T-helper 2 cell (primary cell): ENCODE measurements around the gene DOK1.

Experiments used
- DNase-seq, 5 experiments: peaks; one replicate each; pipeline versions ENCODE4 v3.0.0 to v3.0.0-alpha.2; 2012 to 2022

Gene DOK1

DNA sequence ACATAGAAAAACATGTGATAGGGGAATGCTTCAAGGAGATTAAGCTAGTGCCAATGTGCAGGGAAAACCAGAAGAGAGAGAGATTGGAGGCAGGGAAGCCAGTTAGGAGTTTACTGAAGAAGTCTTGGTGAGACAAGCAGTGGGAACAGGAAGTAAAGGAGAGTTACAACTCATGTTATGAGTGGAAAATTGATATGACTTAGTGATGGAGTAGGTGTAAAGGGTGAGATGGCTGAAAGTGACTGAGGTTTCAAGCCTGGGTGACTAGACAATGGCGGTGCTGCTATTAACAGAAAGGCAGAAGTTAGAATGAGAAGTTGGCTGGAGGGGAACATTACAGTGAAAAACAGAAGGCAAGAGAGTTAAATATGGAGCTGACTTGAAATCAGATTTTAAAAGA lies 16.5 kb downstream of the DOK1 start:
- DNase-seq, result peak in 1 of 5 experiments; percentile 45

DNA sequence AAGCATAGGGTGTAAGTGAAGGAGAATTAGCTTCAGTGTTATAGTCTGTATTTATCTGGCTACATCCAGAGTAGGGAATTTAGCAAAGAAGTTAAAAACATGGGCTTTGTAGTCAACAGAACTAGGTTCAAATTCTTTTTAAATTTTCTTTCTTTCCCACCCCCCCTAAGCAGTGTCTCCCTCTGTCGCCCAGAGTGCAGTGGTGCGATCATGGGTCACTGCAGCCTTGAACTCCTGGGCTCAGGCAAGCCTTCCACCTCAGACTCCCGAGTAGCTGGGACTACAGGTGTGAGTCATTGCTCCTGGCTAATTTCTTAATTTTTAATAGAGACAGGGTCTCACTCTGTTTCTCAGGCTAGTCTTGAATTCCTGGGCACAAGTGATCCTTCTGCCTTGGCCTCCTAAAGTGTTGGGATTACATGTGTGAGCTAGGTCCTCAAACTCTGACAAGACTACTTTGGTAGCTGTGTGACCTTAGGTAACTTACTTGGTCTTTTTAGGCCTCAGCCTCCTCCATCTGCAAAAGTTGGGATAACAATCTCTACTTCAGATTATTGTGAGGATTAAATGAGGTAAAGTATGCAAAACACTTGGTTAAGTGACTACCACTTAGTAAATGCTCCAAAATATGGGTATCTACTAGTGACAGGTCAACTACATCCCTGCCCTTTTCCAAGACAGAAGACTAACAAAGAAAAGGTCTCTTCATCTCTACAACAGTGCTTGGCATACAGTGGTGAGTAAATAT lies 17.8 kb downstream of the DOK1 start:
- DNase-seq, result no peak

DNA sequence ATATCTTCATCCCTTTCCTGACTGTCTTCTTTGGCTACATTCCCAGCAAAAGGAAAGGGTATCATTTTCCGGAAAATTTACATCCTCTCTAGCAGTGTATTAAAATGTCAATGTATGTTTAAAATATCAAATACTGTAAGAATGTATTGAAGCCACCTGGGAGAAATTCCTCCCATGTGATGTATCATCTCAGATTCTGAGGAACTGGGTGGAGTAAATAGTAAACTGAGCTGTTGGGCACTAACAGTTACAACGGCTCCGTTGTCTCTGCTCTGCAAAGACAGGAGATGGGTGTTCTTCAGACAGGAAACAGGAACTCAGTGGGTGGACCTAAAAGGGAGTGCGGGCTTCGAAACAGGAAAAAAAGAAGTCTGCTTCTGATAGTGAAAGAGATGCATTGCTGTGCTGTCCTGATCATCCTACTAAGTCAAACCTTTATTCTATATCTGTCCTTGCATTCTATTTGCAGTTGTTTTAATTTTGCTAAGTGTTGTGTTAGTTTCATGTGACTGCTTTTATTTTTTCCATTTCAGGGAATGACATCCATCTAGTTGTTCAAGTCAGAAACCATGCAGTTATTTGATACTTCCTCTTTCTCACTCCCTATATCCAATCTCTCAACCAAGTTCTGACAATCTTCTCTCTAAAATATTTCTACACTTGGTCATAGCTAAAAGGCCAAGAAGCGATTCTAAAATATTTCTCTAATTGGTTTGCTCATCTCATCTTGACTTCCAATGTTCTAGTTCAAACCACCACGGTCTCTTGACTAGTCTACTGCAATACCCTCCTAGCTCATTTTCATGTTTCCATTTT lies 19.4 kb downstream of the DOK1 start:
- DNase-seq, result peak in 1 of 5 experiments; percentile 84

DNA sequence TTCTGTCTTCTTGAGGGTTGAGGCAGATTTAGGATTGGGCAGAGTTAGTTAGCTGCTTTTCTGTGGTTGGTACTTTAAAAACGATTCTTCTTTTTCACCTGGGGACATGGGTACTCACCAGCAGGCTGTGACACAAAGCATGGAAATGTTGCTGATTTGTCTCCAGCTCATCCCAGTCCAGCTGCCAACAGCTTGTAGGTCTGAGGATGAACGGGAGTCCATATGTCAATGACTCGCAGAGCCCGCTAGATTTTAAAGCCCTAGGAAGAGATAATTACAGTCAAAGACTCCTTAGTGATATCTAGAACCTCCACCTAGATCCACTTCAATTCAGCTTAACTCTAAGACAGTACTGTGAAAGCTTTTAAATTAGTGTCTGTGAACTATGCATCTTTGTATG lies 20.8 kb downstream of the DOK1 start:
- no peak for DNase-seq

DNA sequence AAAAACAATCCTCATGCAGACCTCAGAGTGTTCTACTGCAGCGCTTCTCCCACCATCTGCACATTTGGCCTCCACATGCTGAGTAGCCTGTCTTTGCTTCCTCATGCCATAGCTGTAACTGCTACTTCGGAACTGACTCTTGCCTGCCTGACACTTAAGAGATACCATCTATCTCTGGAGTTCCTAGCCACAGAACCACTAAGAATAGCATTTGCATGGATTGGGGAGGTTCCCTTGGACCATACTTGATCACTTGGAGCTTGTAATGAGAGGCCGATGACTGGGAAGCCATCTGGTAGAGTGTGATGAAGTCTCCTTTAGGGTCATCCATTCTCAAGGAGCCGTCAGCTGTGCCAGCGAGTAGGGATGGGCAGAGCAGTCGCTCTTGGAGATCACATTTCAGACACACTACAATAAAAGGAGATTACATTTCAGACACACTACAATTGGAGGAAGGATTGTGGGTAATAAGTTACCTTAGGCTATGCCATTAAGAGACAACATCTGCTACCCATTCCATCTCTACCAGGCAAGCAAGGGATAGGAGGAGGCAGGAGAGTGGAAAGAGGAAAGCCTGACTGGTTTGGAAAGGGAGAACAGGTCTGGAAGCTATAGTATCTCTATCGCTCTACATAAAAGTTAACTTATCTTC lies 21.8 kb downstream of the DOK1 start:
- DNase-seq, result no peak

GRCh38 chr2:74576863-74577229 lies 22.3 kb downstream of the DOK1 start:
- DNase-seq, result peak in 1 of 5 experiments; percentile 44

- peak in 1 of 5 experiments; percentile 87 for DNase-seq
These were observed 22.9 kb downstream of the DOK1 start for GRCh38 chr2:74577448-74577847.

DNA sequence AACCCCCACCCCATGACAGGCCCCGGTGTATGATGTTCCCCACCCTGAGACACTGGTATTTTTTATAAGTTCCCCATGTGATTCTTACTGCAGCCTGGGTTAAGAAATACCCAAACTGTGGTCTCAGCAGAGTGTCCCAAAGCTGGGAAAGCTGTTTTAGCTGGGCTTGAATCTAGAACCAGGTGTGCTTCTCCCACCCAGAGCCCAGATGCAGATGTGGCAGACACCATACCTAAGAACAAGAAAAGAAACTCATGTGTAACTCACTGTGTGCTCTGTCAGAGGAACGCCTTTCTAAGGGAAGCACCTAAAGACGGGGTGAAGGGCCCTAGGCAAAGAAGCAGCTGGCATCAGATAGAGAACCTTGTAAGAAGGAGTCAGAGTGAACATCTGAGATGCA lies 23.9 kb downstream of the DOK1 start:
- DNase-seq, result peak in 1 of 5 experiments; percentile 57

- DNase-seq, result no peak
These were observed 26.9 kb downstream of the DOK1 start for GRCh38 chr2:74581463-74581862.

- no peak for DNase-seq
These were observed 27.7 kb downstream of the DOK1 start for GRCh38 chr2:74582184-74582583.

DNA sequence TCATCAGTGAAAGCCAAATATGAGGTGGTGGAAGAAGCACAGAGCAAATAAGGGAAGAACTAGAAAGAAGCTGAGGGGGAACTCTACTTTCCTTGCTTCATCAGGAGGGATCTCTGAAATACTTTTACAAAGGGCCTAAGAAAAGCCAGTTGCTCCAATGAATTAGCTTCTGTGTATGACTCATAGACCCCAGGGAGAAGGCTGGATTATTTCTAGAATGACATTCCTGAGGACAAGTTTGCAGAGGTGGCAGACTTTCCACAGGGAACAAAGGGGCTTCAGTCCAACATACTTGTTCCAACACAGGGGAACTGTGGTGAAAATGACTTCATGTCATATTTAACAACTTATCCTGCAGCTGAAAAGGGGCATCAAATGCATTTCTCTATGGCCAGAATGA lies 29.0 kb downstream of the DOK1 start:
- DNase-seq, result no peak

- peak in 1 of 5 experiments; percentile 88 for DNase-seq
These were observed 29.6 kb downstream of the DOK1 start for GRCh38 chr2:74584088-74584645.

- peak in 1 of 5 experiments; percentile 58 for DNase-seq
These were observed 31.1 kb downstream of the DOK1 start for GRCh38 chr2:74585406-74586185.

GRCh38 chr2:74587664-74588277 lies 33.3 kb downstream of the DOK1 start:
- peak in 4 of 5 experiments; percentile 30 to 82 (median 44) for DNase-seq

- no peak for DNase-seq
These were observed 34.1 kb downstream of the DOK1 start for GRCh38 chr2:74588664-74589063.

- DNase-seq, result no peak
These were observed 39.6 kb downstream of the DOK1 start for GRCh38 chr2:74593826-74594772.

GRCh38 chr2:74596584-74596983 lies 42.1 kb downstream of the DOK1 start:
- no peak for DNase-seq

GRCh38 chr2:74597410-74597809 lies 42.9 kb downstream of the DOK1 start:
- DNase-seq, result no peak

- no peak for DNase-seq
These were observed 45.2 kb downstream of the DOK1 start for GRCh38 chr2:74599676-74600075.

DNA sequence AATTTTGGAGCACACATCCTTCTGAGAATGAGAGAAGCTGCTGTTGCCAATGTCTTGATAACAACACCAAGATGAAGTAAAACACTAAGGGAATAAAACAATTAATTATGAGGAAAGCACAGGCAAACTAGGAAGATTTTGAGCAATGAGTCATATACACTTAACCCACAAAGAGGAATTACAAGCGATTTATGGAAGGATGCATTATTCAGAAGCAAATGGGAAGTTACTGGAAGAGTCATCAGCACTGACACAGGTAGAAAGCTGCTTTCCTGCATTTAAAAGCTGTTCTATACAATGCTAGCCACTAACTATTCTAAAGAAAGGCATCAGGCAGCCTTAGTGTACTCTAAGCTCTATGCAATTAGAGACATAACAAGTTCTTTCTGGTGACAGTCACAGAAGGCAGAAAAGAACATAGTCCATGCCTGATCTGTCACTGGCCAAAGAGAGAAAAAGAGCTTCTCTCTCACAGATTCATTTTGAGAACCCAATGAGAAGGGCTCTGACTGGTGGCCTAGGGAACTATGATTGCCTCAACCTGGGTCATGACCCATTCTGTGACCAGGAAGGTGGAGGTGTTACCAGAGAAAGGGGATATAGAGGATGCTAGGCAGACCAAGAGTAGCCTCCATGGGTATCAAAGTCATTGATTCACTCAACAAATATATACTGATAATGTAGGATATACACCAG lies 48.2 kb downstream of the DOK1 start:
- DNase-seq, result no peak
